Measurements from ENCODE around the gene RAB8B. TPM values are rescaled to one million over a fixed set of nuclear protein-coding genes. Genes with fewer than 3 reads are reported as not detected.

The RAB8B gene
- total RNA-seq, 1 donor from 2014 or later = 93.1 TPM

- no peaks in the 10 kb centered on the region for H3K27me3 Mint-ChIP-seq
- no peak overlapping the region for H3K27ac Mint-ChIP-seq
- ChIA-PET POLR2A (interaction anchor here (1.1 kb wide), 1 partner anchor 8 kb away, joined by 3 read pairs; the partner anchor contains the start of gene RAB8B), CTCF (no interaction called here)
- H3K9me3 Mint-ChIP-seq = no peaks in the 10 kb centered on the region
- ATAC-seq (ENCODE audit: low read depth) = no peak
- peaks cover 3% of the 10 kb centered on the region for H3K4me1 Mint-ChIP-seq
- no peak for DNase-seq
- no peak for TF ChIP-seq CTCF (IDR thresholded peaks at IDR 0.05)
- no peak overlapping the region for H3K4me3 Mint-ChIP-seq
- H3K36me3 Mint-ChIP-seq (ENCODE audit: low read depth) = no peaks in the 10 kb centered on the region
- intact Hi-C loops (cut with micrococcal nuclease) = no loop called here
Observed at GRCh38 chr15:63180746-63181145, 8.7 kb upstream of the RAB8B start.

- POLR2A ChIA-PET = no interaction called here
- Mint-ChIP-seq H3K27ac (no peak overlapping the region), H3K36me3 (ENCODE audit: low read depth) (no peaks in the 10 kb centered on the region), H3K9me3 (no peaks in the 10 kb centered on the region), H3K27me3 (no peaks in the 10 kb centered on the region), H3K4me3 (no peak overlapping the region), H3K4me1 (peaks cover 5% of the 10 kb centered on the region)
- ATAC-seq (ENCODE audit: low read depth) (no peak), DNase-seq (no peak)
- intact Hi-C loops (cut with micrococcal nuclease) = no loop called here
- CTCF ChIA-PET = no interaction called here
- TF ChIP-seq CTCF (IDR thresholded peaks at IDR 0.05) = no peak
Observed at GRCh38 chr15:63181648-63182047, 7.8 kb upstream of the RAB8B start.

- Mint-ChIP-seq H3K4me1 (peaks cover 17% of the 10 kb centered on the region), H3K9me3 (no peaks in the 10 kb centered on the region)
- CTCF ChIA-PET = interaction anchor here (0.7 to 2.2 kb wide), 3 partner anchors 11 to 136 kb away, joined by 3 to 5 read pairs (median 4); no protein-coding TSS in a partner anchor
Observed at GRCh38 chr15:63185206-63185605, 4.2 kb upstream of the RAB8B start.

GRCh38 chr15:63186065-63186464 is 3.3 kb upstream of the RAB8B start:
- ChIA-PET CTCF (no interaction called here), POLR2A (no interaction called here)
- Mint-ChIP-seq H3K4me3 (no peak overlapping the region), H3K36me3 (ENCODE audit: low read depth) (peaks cover 17% of the 10 kb centered on the region), H3K4me1 (peaks cover 26% of the 10 kb centered on the region), H3K27me3 (no peaks in the 10 kb centered on the region), H3K9me3 (no peaks in the 10 kb centered on the region), H3K27ac (no peak overlapping the region)
- TF ChIP-seq CTCF (IDR thresholded peaks at IDR 0.05) = no peak
- intact Hi-C loops (cut with micrococcal nuclease) = no loop called here
- no peak for DNase-seq
- no peak for ATAC-seq (ENCODE audit: low read depth)

More at GRCh38 chr15:63185206-63185605, 4.2 kb upstream of the RAB8B start:
- Mint-ChIP-seq H3K27ac (no peak overlapping the region), H3K4me3 (no peak overlapping the region), H3K27me3 (no peaks in the 10 kb centered on the region), H3K36me3 (ENCODE audit: low read depth) (peaks cover 12% of the 10 kb centered on the region)
- intact Hi-C loops (cut with micrococcal nuclease) = no loop called here
- DNase-seq = no peak
- no peak for ATAC-seq (ENCODE audit: low read depth)
- POLR2A ChIA-PET = no interaction called here
- no peak for TF ChIP-seq CTCF (IDR thresholded peaks at IDR 0.05)

GRCh38 chr15:63187589-63188226 is 1.7 kb upstream of the RAB8B start:
- ChIA-PET CTCF (no interaction called here), POLR2A (interaction anchor here (0.6 to 2.0 kb wide), 3 partner anchors 21 to 90 kb away, joined by 3 to 23 read pairs (median 4); partner anchors contain the start of gene APH1B)
- Mint-ChIP-seq H3K4me1 (peaks cover 42% of the 10 kb centered on the region), H3K4me3 (no peak overlapping the region), H3K9me3 (no peaks in the 10 kb centered on the region), H3K27me3 (no peaks in the 10 kb centered on the region), H3K36me3 (ENCODE audit: low read depth) (peaks cover 21% of the 10 kb centered on the region), H3K27ac (no peak overlapping the region)
- DNase-seq (no peak), ATAC-seq (ENCODE audit: low read depth) (no peak)
- TF ChIP-seq CTCF (IDR thresholded peaks at IDR 0.05) = no peak
- intact Hi-C loops (cut with micrococcal nuclease) = loop anchor here (2.0 kb wide), 2 partner anchors 139 to 287 kb away; no protein-coding TSS in a partner anchor
